ENCODE measurements around the gene COL4A6.

DNA sequence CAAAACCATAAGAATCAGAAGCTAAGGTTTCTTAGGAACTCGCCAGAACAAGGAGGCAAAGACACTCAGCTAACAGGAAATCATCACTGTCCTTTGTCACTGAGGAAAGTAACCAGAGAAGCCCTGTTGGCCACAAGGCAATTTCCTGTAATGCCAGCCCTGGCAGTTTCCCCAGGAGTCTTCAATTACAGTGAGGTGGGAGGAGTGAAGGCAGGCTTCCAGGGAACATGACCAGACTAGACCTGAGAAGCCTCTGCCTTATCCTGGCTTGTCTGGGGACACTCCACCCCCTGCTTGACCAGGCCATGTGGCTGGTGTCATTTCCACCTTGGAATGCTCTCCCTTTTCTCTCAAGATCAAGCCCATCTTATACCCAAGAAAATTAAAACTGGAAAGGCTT lies 125.3 kb downstream of the COL4A6 start:
- TF ChIP-seq, protein P1, sequence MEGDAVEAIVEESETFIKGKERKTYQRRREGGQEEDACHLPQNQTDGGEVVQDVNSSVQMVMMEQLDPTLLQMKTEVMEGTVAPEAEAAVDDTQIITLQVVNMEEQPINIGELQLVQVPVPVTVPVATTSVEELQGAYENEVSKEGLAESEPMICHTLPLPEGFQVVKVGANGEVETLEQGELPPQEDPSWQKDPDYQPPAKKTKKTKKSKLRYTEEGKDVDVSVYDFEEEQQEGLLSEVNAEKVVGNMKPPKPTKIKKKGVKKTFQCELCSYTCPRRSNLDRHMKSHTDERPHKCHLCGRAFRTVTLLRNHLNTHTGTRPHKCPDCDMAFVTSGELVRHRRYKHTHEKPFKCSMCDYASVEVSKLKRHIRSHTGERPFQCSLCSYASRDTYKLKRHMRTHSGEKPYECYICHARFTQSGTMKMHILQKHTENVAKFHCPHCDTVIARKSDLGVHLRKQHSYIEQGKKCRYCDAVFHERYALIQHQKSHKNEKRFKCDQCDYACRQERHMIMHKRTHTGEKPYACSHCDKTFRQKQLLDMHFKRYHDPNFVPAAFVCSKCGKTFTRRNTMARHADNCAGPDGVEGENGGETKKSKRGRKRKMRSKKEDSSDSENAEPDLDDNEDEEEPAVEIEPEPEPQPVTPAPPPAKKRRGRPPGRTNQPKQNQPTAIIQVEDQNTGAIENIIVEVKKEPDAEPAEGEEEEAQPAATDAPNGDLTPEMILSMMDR (IDR thresholded peaks at IDR 0.05): no peak
- TF ChIP-seq EZH2 (IDR thresholded peaks at IDR 0.05): no peak
- TF ChIP-seq EZH2phosphoT487 (IDR thresholded peaks at IDR 0.05): no peak

Data from neural progenitor cell (in vitro differentiated cells).